HepG2 (cell line): ENCODE results near the gene ATP9A. TPM values are rescaled to one million over a fixed set of nuclear protein-coding genes. Genes with fewer than 3 reads are reported as not detected.

Source experiments
- DNMT1 ChIP-seq: sonication (generic); formaldehyde crosslinking; IDR thresholded peaks from 2 replicates; pipeline ENCODE4 v1.5.1; 2020; ENCODE audit warnings: mild to moderate bottlenecking, missing genetic modification reagents
- ETV6 ChIP-seq: sonication (generic); formaldehyde crosslinking; conservative IDR thresholded peaks from 2 replicates; pipeline ENCODE4 v1.4.0; 2020; ENCODE audit warnings: missing genetic modification reagents
- FOXK1 ChIP-seq: sonication (generic); formaldehyde crosslinking; IDR thresholded peaks from 2 replicates; pipeline ENCODE4 v1.4.0; 2020; ENCODE audit warnings: low read depth, missing genetic modification reagents, borderline replicate concordance
- JUN ChIP-seq: sonication (generic); formaldehyde crosslinking; IDR thresholded peaks from 2 replicates; pipeline ENCODE4 v1.4.0; 2020; ENCODE audit warnings: mild to moderate bottlenecking, missing genetic modification reagents
- NFRKB ChIP-seq: fragments of 450-650 bp; IDR thresholded peaks from 2 replicates; pipeline ENCODE4 v1.6.1; 2017
- PHF5A ChIP-seq: IDR thresholded peaks from one replicate; pipeline ENCODE4 v1.6.1; 2018; ENCODE audit warnings: low read depth, missing genetic modification reagents; ENCODE audit not compliant: unreplicated experiment
- RARA ChIP-seq: IDR thresholded peaks from 2 replicates; pipeline ENCODE4 v1.6.1; 2016; ENCODE audit warnings: missing genetic modification reagents, missing compliant biosample characterization
- RELA ChIP-seq: sonication (generic); formaldehyde crosslinking; IDR thresholded peaks from 2 replicates; pipeline ENCODE4 v1.4.0; 2020; ENCODE audit warnings: missing genetic modification reagents
- RFX5 ChIP-seq: IDR thresholded peaks from 2 replicates; pipeline ENCODE4 v1.6.1; 2011; ENCODE audit warnings: low read depth, low read length, improper control_type of control experiment
- RXRA ChIP-seq: sonication (generic); formaldehyde crosslinking; IDR thresholded peaks from 2 replicates; pipeline ENCODE4 v1.5.1; 2020; ENCODE audit warnings: missing genetic modification reagents
- SAFB2 ChIP-seq: sonication (generic); formaldehyde crosslinking; IDR thresholded peaks from 2 replicates; pipeline ENCODE4 v1.5.1; 2020; ENCODE audit warnings: missing genetic modification reagents, low read depth, mild to moderate bottlenecking, borderline replicate concordance
- SIN3A ChIP-seq: IDR thresholded peaks from 2 replicates; pipeline ENCODE4 v1.6.1; 2011; ENCODE audit warnings: low read depth, mild to moderate bottlenecking, control low read depth, low read length, borderline replicate concordance
- SOX5 ChIP-seq: IDR thresholded peaks from 2 replicates; pipeline ENCODE4 v1.6.1; 2016; ENCODE audit warnings: borderline replicate concordance
- TARDBP ChIP-seq: sonication (generic); formaldehyde crosslinking; IDR thresholded peaks from 2 replicates; pipeline ENCODE4 v1.8.0; 2022; ENCODE audit warnings: mild to moderate bottlenecking, missing genetic modification reagents
- ZFYVE20 ChIP-seq: sonication (generic); formaldehyde crosslinking; IDR thresholded peaks from 2 replicates; pipeline ENCODE4 v1.8.0; 2023; ENCODE audit warnings: low read depth, mild to moderate bottlenecking, moderate library complexity, missing genetic modification reagents, borderline replicate concordance
- ZNF441 ChIP-seq: sonication (generic); formaldehyde crosslinking; IDR thresholded peaks from 2 replicates; pipeline ENCODE4 v1.7.0; 2021; ENCODE audit warnings: missing genetic modification reagents, borderline replicate concordance
- ZNF460 ChIP-seq: sonication (generic); formaldehyde crosslinking; IDR thresholded peaks from 2 replicates; pipeline ENCODE4 v1.5.1; 2020; ENCODE audit warnings: missing genetic modification reagents, mild to moderate bottlenecking, borderline replicate concordance
- ZNF570 ChIP-seq: sonication (generic); formaldehyde crosslinking; IDR thresholded peaks from 2 replicates; pipeline ENCODE4 v1.4.0; 2020; ENCODE audit warnings: mild to moderate bottlenecking, missing genetic modification reagents, borderline replicate concordance
- ZNF615 ChIP-seq: sonication (generic); formaldehyde crosslinking; IDR thresholded peaks from 2 replicates; pipeline ENCODE4 v1.5.0; 2020; ENCODE audit warnings: mild to moderate bottlenecking, missing genetic modification reagents, borderline replicate concordance
- ZNF652 ChIP-seq: IDR thresholded peaks from 2 replicates; pipeline ENCODE4 v1.6.1; 2016; ENCODE audit warnings: low read depth, borderline replicate concordance
- polyA plus RNA-seq, 8 experiments: library from polyadenylated mRNA; depleted of rRNA in 3 of 8; stranded (reverse) in 7 of 8; unstranded in 1 of 8; fragments of >200 nt; fragmentation: Illumina TruSeq in 4 of 8; extraction: Trizol in 4 of 8; gene quantifications; 2 replicates each; pipeline versions ENCODE4 v1.2.1 to v1.2.3, GENCODE V29; 2011 to 2016; ENCODE audit warnings: low read depth in 4 of 8, missing spikeins in 1 of 8, mixed read lengths in 1 of 8; ENCODE audit not compliant: insufficient read depth in 1 of 8
- total RNA-seq, 5 experiments: library from RNA; depleted of rRNA; stranded (reverse); fragments of >200 nt; fragmentation: Illumina TruSeq; extraction: Trizol; gene quantifications; 2 replicates each; pipeline ENCODE4 v1.2.3, GENCODE V29; 2016; ENCODE audit warnings: low read depth in 1 of 5
- TF ChIP-seq, protein P1 (sequence below): sonication (generic); formaldehyde crosslinking; IDR thresholded peaks from 2 replicates; pipeline ENCODE4 v1.4.0; 2020; ENCODE audit warnings: mild to moderate bottlenecking, missing genetic modification reagents
- TF ChIP-seq, protein P2 (sequence below), 2 experiments: sonication (generic) in 1 of 2; formaldehyde crosslinking in 1 of 2; IDR thresholded peaks; 2 replicates each; pipeline versions ENCODE4 v1.4.0 to v1.6.1; 2016 to 2020; ENCODE audit warnings: borderline replicate concordance in 1 of 2, low read depth in 1 of 2, mild to moderate bottlenecking in 1 of 2, missing genetic modification reagents in 1 of 2
- TF ChIP-seq, protein P3 (sequence below): IDR thresholded peaks from 2 replicates; pipeline ENCODE4 v1.6.1; 2016
- TF ChIP-seq, protein P4 (sequence below): sonication (generic); formaldehyde crosslinking; IDR thresholded peaks from 2 replicates; pipeline ENCODE4 v1.4.0; 2020; ENCODE audit warnings: missing genetic modification reagents

The ATP9A gene
- total and polyA plus RNA-seq, 2 of the 13 experiments (the other 11 are each of a cell fraction or from before 2014, with no cell fraction given): 11.8 to 18.5 TPM

DNA sequence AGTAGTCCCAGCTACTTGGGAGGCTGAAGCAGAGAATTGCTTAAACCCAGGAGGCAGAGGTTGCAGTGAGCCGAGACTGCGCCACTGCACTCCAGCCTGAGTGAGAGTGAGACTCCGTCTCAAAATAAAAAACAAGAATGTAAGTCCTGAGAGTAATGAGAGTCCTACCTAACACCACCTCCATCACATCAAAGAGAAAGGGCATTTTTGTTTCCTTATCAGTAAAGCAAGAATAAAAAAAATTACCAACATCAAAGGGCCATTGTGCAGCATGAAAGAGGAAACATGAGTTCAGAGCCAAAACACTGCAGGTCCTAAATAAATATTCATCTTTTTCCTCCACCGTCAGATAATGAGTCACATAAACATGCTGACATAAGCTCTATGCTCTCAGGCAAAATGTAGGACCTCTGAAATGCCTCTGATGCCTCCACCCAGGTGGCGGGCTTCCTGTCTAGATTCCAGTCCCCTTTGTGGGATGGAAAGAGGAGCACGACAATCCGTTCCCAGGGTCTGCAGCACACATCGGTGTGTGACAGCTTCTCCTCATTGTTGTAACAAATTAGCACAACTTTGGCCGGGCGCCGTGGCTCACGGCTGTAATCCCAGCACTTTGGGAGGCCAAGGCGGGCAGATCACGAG is 7.2 kb downstream of the ATP9A start (continued):
- peak; percentile 26; the same call in 1 of the 2 replicates for TF ChIP-seq ZNF652 (CRISPR knock-in tag)
- TF ChIP-seq, protein P1, sequence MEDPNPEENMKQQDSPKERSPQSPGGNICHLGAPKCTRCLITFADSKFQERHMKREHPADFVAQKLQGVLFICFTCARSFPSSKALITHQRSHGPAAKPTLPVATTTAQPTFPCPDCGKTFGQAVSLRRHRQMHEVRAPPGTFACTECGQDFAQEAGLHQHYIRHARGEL (CRISPR knock-in tag): no peak
- peak; percentile 53; the same call in 1 of the 2 replicates for TF ChIP-seq ZNF460
- TF ChIP-seq, protein P2, sequence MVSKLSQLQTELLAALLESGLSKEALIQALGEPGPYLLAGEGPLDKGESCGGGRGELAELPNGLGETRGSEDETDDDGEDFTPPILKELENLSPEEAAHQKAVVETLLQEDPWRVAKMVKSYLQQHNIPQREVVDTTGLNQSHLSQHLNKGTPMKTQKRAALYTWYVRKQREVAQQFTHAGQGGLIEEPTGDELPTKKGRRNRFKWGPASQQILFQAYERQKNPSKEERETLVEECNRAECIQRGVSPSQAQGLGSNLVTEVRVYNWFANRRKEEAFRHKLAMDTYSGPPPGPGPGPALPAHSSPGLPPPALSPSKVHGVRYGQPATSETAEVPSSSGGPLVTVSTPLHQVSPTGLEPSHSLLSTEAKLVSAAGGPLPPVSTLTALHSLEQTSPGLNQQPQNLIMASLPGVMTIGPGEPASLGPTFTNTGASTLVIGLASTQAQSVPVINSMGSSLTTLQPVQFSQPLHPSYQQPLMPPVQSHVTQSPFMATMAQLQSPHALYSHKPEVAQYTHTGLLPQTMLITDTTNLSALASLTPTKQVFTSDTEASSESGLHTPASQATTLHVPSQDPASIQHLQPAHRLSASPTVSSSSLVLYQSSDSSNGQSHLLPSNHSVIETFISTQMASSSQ (IDR thresholded peaks at IDR 0.05; ENCODE audit: low read depth): peak; percentile 75
- TF ChIP-seq, protein P2 (CRISPR knock-in tag; IDR thresholded peaks at IDR 0.05; ENCODE audit: borderline replicate concordance): peak; percentile 56; the same call in 1 of the 2 replicates
- 0 out of 2 replicates have a peak, but pooled peaks have one; percentile 47 for TF ChIP-seq JUN
- no peak for TF ChIP-seq NFRKB
- peak; percentile 60; the same call in 1 of the 2 replicates for TF ChIP-seq TARDBP
- TF ChIP-seq DNMT1 (CRISPR knock-in tag): no peak
- TF ChIP-seq, protein P3, sequence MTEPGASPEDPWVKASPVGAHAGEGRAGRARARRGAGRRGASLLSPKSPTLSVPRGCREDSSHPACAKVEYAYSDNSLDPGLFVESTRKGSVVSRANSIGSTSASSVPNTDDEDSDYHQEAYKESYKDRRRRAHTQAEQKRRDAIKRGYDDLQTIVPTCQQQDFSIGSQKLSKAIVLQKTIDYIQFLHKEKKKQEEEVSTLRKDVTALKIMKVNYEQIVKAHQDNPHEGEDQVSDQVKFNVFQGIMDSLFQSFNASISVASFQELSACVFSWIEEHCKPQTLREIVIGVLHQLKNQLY (CRISPR knock-in tag): peak; percentile 86
- TF ChIP-seq FOXK1: peak; percentile 77
- peak; percentile 71; the same call in 1 of the 2 replicates for TF ChIP-seq RFX5
- no peak for TF ChIP-seq ZFYVE20
- TF ChIP-seq ZNF615 (CRISPR knock-in tag): no peak
- TF ChIP-seq RARA (CRISPR knock-in tag): peak; percentile 91
- TF ChIP-seq, protein P4, sequence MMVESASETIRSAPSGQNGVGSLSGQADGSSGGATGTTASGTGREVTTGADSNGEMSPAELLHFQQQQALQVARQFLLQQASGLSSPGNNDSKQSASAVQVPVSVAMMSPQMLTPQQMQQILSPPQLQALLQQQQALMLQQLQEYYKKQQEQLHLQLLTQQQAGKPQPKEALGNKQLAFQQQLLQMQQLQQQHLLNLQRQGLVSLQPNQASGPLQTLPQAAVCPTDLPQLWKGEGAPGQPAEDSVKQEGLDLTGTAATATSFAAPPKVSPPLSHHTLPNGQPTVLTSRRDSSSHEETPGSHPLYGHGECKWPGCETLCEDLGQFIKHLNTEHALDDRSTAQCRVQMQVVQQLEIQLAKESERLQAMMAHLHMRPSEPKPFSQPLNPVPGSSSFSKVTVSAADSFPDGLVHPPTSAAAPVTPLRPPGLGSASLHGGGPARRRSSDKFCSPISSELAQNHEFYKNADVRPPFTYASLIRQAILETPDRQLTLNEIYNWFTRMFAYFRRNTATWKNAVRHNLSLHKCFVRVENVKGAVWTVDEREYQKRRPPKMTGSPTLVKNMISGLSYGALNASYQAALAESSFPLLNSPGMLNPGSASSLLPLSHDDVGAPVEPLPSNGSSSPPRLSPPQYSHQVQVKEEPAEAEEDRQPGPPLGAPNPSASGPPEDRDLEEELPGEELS (CRISPR knock-in tag): peak; percentile 89
- TF ChIP-seq ZNF441: peak; percentile 52; the same call in 1 of the 2 replicates
- peak; percentile 100 for TF ChIP-seq SOX5 (CRISPR knock-in tag)
- peak; percentile 27; the same call in 1 of the 2 replicates for TF ChIP-seq ETV6
- TF ChIP-seq RXRA (CRISPR knock-in tag): peak; percentile 36; the same call in 1 of the 2 replicates
- TF ChIP-seq SIN3A: no peak
- no peak for TF ChIP-seq ZNF570 (CRISPR knock-in tag)
- TF ChIP-seq PHF5A: peak; percentile 35
- no peak for TF ChIP-seq SAFB2
- TF ChIP-seq RELA: peak; percentile 78; the same call in 1 of the 2 replicates
